ENCODE measurements around the gene RASL11A. TPM values are rescaled to one million over a fixed set of nuclear protein-coding genes. Genes with fewer than 3 reads are reported as not detected.
"Not testable (repeated sequence)": the region's sequence is repeated elsewhere in the genome, so short reads cannot be mapped to it uniquely, and the experiment has no call there.

The RASL11A gene
- total RNA-seq, 1 experiment from 2014 or later = 0.75 TPM

DNA sequence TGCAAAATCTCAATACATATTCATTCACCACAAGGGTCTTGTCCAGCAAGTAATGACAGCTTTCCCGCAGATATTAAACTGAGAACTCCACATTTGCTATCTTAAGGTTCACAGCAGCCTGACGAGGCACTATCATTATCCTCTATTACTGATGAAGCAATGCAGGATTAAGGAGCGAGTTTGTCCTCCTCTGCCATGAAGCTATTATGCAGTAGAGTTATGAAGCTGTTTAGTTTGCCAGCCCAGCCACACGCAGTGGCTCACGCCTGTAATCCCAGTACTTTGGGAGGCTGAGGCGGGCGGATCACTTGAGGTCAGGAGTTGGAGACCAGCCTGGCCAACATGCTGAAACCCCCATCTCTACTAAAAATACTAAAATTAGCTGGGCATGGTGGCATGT lies 29.8 kb downstream of the RASL11A start:
- peaks cover 41% of the 10 kb centered on the region for H3K27me3 ChIP-seq
- not testable (repeated sequence) for H3K4me1 ChIP-seq; H3K27ac ChIP-seq; H3K4me3 ChIP-seq; DNase-seq; H3K9me3 ChIP-seq (replicated peaks); H3K36me3 ChIP-seq

DNA sequence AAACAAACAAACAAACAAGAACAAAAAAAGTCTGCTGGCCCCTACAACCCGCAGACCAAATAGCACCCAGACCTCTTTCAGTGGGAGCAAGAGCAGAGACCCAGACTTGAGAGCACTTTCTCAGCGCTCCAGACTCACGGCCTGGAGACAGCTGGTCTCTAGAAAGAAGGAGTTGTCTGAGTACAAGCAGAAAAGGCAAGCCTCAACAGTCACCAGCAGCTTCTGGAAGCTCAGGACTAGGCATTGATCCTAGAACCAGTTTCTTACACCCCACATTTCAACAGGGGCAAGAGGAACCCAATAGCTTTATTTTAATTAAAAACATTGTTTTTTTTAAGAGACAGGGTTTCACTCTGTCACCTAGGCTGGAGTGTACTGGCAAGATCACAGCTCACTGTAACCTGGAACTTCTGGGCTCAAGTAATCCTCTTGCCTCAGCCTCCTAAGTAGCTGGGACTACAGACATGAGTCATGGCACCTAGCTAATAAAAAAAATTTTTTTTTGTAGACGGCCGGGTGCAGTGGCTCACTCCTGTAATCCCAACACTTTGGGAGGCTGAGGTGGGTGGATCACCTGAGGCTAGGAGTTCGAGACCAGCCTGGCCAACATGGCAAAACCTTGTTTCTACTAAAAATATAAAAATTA lies 30.4 kb downstream of the RASL11A start:
- Histone ChIP-seq H3K27me3 (peaks cover 37% of the 10 kb centered on the region), H3K27ac (no peak overlapping the region), H3K4me3 (no peak overlapping the region), H3K36me3 (no peaks in the 10 kb centered on the region), H3K4me1 (no peaks in the 10 kb centered on the region), H3K9me3 (replicated peaks) (no peaks in the 10 kb centered on the region)
- no peak for DNase-seq

DNA sequence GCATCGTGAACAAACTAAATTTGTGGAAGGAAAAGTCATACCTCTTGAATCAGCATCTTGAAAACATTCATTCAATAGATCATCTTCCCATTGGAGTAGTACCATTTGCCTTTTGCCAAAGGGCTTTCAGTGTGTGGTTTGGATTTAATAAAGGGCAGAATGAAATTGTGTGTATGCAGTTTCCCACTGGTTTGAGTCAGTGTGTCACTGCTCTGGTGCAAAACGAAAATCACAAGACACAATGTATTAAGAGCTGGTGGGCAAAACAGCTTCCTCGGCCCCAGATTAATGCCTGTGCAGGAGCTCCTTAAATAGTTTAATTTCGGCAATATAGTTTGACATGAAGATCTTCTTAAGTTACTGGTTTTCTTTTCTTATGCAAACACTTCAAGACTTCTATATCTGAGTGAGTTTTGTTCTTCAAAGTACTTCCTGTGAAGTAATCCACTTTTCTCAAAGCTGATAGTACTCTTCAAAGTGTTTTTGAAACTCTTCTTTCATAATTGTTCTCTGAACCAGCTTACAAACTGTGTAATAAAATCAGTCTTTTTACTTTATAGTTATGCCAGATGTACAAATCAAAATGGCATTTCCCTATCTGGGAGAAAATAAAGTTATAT lies 32.1 kb downstream of the RASL11A start:
- no peaks in the 10 kb centered on the region for H3K9me3 ChIP-seq (replicated peaks)
- no peak overlapping the region for H3K4me3 ChIP-seq
- H3K4me1 ChIP-seq = no peaks in the 10 kb centered on the region
- no peak for DNase-seq
- H3K27ac ChIP-seq = no peak overlapping the region
- peaks cover 29% of the 10 kb centered on the region for H3K27me3 ChIP-seq
- H3K36me3 ChIP-seq = no peaks in the 10 kb centered on the region

DNA sequence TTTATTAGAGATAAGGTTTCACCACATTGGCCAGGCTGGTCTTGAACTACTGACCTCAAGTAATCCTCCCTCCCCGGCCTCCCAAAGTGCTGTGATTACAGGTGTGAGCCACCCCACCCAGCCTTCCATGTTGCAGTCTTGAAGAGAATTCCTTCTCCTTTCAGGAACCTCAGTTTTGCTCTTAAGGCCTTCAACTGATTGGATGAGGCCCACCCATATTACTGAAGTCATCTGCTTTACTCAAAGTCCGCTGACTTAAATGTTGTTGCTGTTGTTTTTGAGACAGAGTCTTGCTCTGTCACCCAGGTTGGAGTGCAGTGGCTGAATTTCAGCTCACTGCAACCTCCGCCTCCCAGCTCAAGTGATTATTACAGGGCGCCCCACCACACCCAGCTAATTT lies 33.5 kb downstream of the RASL11A start:
- Histone ChIP-seq H3K27ac (no peak overlapping the region), H3K4me3 (no peak overlapping the region), H3K36me3 (no peaks in the 10 kb centered on the region), H3K27me3 (peaks cover 24% of the 10 kb centered on the region), H3K9me3 (replicated peaks) (no peaks in the 10 kb centered on the region), H3K4me1 (no peaks in the 10 kb centered on the region)
- DNase-seq = no peak

DNA sequence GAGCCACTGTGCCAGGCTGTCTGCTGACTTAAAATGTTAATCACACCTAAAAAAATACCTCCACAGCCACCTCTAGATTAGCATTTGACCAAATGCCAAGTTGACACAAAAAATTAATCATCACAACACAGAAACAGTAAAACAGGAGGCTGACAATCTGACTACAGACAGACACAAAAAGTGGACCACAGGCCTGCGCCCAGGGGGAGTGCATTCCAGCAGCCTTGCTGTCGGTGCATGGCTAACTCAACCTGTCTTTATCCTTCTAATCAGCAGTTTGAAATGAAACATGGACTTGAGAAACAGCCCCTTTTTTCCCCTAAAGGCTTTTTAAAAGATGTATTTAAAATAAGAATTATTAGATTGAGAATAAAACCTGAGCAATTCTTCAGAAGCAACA lies 34.0 kb downstream of the RASL11A start:
- no peaks in the 10 kb centered on the region for H3K4me1 ChIP-seq
- DNase-seq = no peak

DNA sequence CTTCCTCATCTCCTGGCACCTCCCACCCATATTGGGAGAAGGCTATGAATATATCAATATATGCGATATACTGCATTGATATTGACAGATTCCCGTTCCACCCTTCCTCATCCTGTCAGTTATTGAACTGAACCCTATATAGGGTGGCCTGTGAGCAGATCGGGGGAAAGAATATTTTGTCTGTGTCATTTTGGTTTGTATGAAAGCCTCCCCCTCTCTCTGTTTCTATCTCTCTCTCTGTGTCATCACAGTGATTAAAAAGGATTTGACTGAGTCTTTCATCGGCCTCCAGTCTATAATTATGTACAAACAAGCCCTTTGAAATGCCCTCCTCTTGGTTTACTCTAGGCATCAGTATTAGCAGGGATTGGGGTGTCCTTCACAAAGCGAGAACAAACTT lies 35.7 kb downstream of the RASL11A start:
- DNase-seq = no peak
- Histone ChIP-seq H3K27me3 (peaks cover 18% of the 10 kb centered on the region), H3K4me3 (no peak overlapping the region), H3K9me3 (replicated peaks) (no peaks in the 10 kb centered on the region), H3K27ac (no peak overlapping the region), H3K4me1 (no peaks in the 10 kb centered on the region), H3K36me3 (no peaks in the 10 kb centered on the region)

More for the DNA sequence above, 34.0 kb downstream of the RASL11A start:
- H3K27ac ChIP-seq = no peak overlapping the region
- no peaks in the 10 kb centered on the region for H3K9me3 ChIP-seq (replicated peaks)
- H3K36me3 ChIP-seq = no peaks in the 10 kb centered on the region
- peaks cover 21% of the 10 kb centered on the region for H3K27me3 ChIP-seq
- no peak overlapping the region for H3K4me3 ChIP-seq

DNA sequence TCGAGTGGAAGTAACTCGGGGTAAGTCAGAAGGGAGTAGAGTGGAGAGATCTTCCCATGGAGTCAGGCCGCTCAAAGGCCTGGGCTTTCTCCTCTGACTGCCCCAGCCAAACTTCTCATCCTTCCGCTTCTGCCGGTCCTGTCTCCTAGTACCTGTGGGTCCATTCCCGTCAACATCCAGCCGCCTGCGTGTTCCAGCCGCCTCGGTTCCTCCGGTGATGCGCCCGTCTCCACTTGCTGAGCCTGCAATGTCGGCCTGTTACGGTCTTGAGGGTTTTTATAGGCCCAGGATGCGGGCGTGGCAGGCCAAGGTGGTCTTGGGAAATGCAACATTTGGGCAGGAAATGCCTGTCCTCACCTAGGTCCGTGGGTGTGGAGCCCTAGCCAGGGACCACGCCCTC lies 38.3 kb downstream of the RASL11A start:
- Histone ChIP-seq H3K36me3 (no peaks in the 10 kb centered on the region), H3K4me1 (no peaks in the 10 kb centered on the region), H3K27me3 (peaks cover 15% of the 10 kb centered on the region), H3K4me3 (no peak overlapping the region), H3K9me3 (replicated peaks) (no peaks in the 10 kb centered on the region), H3K27ac (no peak overlapping the region)
- no peak for DNase-seq

DNA sequence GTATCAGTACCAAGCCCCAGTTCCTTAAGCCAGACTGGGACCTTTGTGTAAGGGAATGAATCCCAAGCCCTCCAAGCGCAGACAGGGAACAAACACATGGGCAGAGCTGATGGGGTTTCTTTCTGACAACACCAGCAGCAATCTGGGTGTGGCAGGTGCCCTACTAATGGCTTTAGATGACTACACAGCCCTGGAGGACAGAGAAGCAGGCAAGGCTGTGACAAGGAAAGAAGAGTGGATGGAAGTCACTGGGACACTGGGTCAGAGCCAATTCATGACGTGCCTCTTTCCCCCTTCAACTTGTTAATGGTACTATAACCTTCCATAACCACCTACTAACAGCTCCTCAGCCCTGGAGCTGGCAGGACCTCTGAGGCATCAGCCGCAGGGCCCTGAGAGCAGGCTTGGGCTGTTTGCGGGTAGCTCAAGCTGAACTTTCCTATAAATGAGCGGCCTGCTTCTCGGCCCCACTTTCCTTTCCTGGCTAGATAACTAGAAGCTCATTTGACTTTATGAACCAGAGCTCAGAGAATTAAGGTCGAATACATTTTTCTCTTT lies 38.9 kb downstream of the RASL11A start:
- Histone ChIP-seq H3K4me1 (no peaks in the 10 kb centered on the region), H3K27me3 (peaks cover 15% of the 10 kb centered on the region), H3K27ac (no peak overlapping the region), H3K36me3 (no peaks in the 10 kb centered on the region), H3K4me3 (no peak overlapping the region), H3K9me3 (replicated peaks) (no peaks in the 10 kb centered on the region)
- DNase-seq = no peak

DNA sequence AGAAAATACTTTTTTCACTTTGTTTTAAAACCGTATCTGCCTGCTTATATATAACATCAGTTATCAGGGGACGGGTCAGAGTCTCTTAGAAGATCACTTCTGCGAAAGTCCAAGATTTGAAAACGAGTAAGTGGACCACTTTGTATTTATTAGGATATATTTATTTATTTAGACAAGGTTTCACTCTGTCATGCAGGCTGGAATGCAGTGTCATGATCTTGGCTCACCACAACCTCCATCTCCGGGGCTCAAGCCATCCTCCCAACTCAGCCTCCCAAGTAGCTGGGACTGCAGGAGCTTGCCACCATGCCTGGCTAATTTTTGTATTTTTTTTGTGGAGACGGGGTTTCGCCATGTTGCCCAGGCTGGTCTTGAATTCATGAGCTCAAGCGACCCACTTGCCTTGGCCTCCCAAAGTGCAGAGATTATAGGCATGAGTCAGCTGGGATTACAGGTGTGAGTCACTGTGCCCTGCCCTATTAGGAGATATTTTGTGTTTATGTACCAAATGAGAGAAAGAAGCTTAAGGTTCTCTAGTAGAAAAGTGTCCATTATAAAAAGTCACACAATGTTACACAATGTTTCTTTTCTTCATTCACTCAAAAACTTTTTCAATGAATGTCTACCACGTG lies 39.5 kb downstream of the RASL11A start:
- H3K4me3 ChIP-seq = no peak overlapping the region
- no peaks in the 10 kb centered on the region for H3K9me3 ChIP-seq (replicated peaks)
- no peak overlapping the region for H3K27ac ChIP-seq
- H3K4me1 ChIP-seq = no peaks in the 10 kb centered on the region
- no peak for DNase-seq
- H3K27me3 ChIP-seq = peaks cover 13% of the 10 kb centered on the region
- no peaks in the 10 kb centered on the region for H3K36me3 ChIP-seq

DNA sequence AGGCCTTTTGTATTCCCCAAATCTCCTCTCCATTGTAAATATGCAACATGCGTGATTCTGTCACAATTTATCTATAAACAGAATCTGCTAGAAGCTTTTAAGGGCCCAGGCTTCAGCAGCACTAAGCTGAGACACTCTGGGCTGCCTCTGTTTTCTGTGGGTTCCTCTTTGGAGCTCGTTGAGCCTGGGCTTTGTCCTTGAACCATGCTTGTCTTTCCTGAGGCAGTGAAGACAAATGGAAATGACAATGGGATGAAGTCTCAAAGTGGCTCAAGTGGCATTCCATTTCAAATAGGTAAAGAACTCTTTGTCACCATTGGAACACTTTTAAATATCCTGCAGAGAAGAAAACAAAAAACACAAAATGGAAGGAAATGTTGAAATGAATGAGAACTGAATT lies 40.3 kb downstream of the RASL11A start:
- H3K9me3 ChIP-seq (replicated peaks) = no peaks in the 10 kb centered on the region
- no peak overlapping the region for H3K27ac ChIP-seq
- no peaks in the 10 kb centered on the region for H3K36me3 ChIP-seq
- H3K27me3 ChIP-seq = peaks cover 12% of the 10 kb centered on the region
- no peak overlapping the region for H3K4me3 ChIP-seq
- no peaks in the 10 kb centered on the region for H3K4me1 ChIP-seq
- DNase-seq = no peak

DNA sequence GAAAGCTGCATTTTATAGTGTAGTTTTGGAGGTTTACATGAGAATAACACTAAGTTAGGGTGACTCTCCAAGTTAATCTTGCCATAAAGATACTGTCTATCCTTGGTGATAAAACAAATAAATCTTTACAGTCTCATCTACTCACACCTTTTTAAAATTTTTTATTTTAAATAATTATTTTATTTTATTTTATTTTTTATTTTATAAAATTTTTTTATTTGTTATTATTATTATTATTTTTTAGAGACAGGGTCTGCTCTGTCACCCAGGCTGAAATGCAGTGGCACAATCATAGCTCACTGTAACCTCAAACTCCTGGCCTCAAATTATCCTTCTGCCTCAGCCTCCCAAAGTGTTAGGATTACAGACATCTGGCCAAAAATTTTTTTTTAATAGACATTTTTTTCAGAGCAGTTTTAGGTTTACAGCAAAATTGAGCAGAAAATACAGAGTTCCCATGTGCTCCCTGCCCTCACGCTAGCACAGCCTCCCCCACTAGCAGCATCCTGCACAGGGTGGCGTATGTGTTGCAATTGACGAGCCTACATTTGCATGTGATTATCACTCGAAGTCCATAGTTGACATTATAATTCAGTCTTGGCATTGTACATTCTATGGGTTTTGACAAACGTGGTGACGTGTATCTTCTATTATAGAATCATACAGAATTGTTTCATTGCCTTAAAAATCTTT lies 41.0 kb downstream of the RASL11A start:
- no peak overlapping the region for H3K27ac ChIP-seq
- no peaks in the 10 kb centered on the region for H3K9me3 ChIP-seq (replicated peaks)
- peaks cover 18% of the 10 kb centered on the region for H3K27me3 ChIP-seq
- no peak for DNase-seq
- no peaks in the 10 kb centered on the region for H3K4me1 ChIP-seq
- H3K36me3 ChIP-seq = no peaks in the 10 kb centered on the region
- H3K4me3 ChIP-seq = no peak overlapping the region

DNA sequence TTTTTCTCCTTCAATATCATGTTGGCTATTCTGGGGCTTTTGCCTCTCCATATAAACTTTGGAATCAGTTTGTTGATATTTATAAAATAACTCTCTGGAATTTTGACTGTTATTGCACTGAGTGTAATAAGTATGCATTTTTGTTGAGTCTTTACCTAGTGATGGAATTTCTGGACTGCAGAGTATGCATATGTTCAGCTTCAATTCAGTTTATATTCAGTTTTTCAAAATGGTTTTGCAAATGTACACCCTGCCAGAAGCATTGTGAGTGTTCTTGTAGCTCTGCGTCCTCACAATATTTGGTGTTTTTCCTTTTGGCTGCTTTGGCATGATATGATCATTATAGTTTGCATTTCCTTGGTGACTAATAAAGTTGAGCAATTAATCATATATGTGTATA lies 43.1 kb downstream of the RASL11A start:
- no peaks in the 10 kb centered on the region for H3K4me1 ChIP-seq
- H3K27me3 ChIP-seq = peaks cover 10% of the 10 kb centered on the region
- H3K9me3 ChIP-seq (replicated peaks) = no peaks in the 10 kb centered on the region

DNA sequence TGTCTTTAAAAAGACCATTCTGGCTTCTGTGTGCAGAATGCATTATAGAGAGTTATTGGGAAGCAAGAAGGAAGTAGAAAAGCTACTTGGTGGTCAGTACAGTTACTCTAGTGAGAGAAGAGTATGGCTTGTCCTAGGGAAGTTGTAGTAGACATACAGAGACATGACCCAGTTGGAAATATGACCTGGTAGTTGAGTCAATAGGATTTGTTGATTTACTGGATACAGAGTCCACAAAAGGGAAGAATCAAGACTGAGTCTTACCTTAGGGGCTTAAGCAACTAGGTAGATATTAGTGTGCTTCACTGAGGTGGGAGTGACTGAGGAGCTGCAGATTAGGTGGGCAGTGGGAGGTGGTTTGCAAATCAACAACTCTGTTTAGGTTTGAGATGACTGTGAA lies 48.8 kb downstream of the RASL11A start:
- no peaks in the 10 kb centered on the region; the same call in 1 of the 2 replicates for H3K9me3 ChIP-seq (replicated peaks)

More for the DNA sequence above, 43.1 kb downstream of the RASL11A start:
- Histone ChIP-seq H3K27ac (no peak overlapping the region), H3K36me3 (no peaks in the 10 kb centered on the region), H3K4me3 (no peak overlapping the region)
- DNase-seq = no peak

DNA sequence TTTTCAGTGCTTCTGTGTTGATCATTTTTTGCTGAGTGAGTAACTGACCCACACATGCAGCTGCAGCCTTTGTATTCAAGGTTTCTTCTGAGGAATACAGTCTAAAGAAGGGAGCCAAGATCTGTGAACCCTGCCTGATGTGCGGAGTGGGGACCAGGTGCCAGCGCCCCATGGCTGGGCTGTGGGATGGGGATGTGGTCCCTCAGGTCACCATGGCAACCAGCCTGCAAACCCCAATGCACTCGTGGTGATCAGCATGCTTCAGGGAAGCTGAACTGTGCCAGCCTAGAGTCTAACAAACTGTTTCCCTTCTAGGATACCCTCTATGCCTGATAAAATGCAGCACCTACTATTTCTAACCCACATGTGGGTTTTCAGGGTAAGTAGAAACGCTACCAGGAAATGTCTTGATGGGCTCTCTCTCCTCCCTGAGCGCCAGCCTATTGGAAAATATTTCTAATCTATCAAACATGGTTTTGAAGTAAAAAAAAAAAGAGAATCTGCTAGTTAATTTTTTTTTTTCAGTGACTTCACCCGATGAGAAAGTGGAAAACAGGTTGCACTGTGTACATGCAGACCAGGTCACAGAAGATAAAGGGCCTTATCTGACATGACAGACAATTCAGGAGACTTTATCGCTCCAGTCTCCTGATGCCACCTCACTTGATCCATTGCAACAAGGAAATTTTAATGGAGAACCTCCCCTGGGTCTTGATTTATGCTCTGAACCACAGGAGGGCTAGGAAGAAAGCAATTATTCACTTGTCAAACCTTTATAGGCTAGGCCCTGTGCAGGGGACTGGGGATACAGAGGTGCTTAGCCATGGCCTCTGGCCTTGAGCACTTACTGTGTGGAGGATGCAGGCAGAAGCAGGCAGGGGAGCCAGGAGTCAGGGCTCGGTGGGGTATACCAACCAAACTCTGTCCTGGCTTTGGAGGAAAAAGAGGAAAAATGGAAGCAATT lies 51.1 kb downstream of the RASL11A start:
- no peak for DNase-seq
- H3K4me1 ChIP-seq = no peaks in the 10 kb centered on the region
- H3K4me3 ChIP-seq = no peak overlapping the region
- no peak overlapping the region for H3K27ac ChIP-seq
- H3K9me3 ChIP-seq (replicated peaks) = no peaks in the 10 kb centered on the region; the same call in 1 of the 2 replicates
- H3K27me3 ChIP-seq = peaks cover 16% of the 10 kb centered on the region
- H3K36me3 ChIP-seq = no peaks in the 10 kb centered on the region

More for the DNA sequence above, 48.8 kb downstream of the RASL11A start:
- no peak for DNase-seq
- Histone ChIP-seq H3K27ac (no peak overlapping the region), H3K27me3 (peaks cover 20% of the 10 kb centered on the region), H3K4me3 (no peak overlapping the region), H3K4me1 (no peaks in the 10 kb centered on the region), H3K36me3 (no peaks in the 10 kb centered on the region)
